H1 (cell line): ENCODE measurements around the gene CPM. TPM values are rescaled to one million over a fixed set of nuclear protein-coding genes. Genes with fewer than 3 reads are reported as not detected.

Source experiments
- CTBP2 ChIP-seq: IDR thresholded peaks from 2 replicates; pipeline ENCODE4 v1.7.0; 2011; ENCODE audit warnings: borderline replicate concordance, mild to moderate bottlenecking, moderate library complexity, mixed read lengths, low read length; ENCODE audit not compliant: insufficient read depth, insufficient read length
- NANOG ChIP-seq: IDR thresholded peaks from 2 replicates; pipeline ENCODE4 v1.6.1; 2011; ENCODE audit warnings: low read length, low read depth, mild to moderate bottlenecking, inconsistent platforms; ENCODE audit not compliant: insufficient read depth, poor library complexity, severe bottlenecking
- PHF8 ChIP-seq: fragments of 200-600 bp; sonication (generic); conservative IDR thresholded peaks from 2 replicates; pipeline ENCODE4 v1.7.1; 2012; ENCODE audit warnings: low read depth, mild to moderate bottlenecking, inconsistent platforms, low read length, moderate library complexity
- RNF2 ChIP-seq: fragments of 200-900, 300-1000 bp; sonication (generic); IDR thresholded peaks from 2 replicates; pipeline ENCODE4 v1.7.1; 2016; ENCODE audit warnings: borderline replicate concordance, low read depth, mild to moderate bottlenecking, antibody characterized with exemption, low read length; ENCODE audit not compliant: poor library complexity, severe bottlenecking; ENCODE audit errors: missing control alignments
- SRF ChIP-seq: IDR thresholded peaks from 2 replicates; pipeline ENCODE4 v1.6.1; 2011; ENCODE audit warnings: mild to moderate bottlenecking, low read depth, low read length, moderate library complexity
- polyA plus RNA-seq, 7 experiments: library from polyadenylated mRNA; depleted of rRNA in 3 of 7; stranded (reverse) in 5 of 7; unstranded in 2 of 7; fragments of >200 nt in 5 of 7; fragments of 200-250 nt in 2 of 7; gene quantifications; 1 replicate in 5 of 7; 2 replicates in 1 of 7; 4 replicates in 1 of 7; pipeline versions ENCODE4 v1.2.1 to v1.2.3, GENCODE V29; 2011 to 2013; ENCODE audit warnings: missing spikeins in 2 of 7, mixed read lengths in 2 of 7
- total RNA-seq: library from RNA; stranded (reverse); fragmentation: NEBNext Ultra II Directional; extraction: Animal tissue kit (Norgen Biotek cat#: 25700); gene quantifications from 2 replicates; pipeline ENCODE4 v1.2.1, GENCODE V29; 2021
- TF ChIP-seq, protein P1 (sequence below): fragments of 300-600 bp; sonication (generic); IDR thresholded peaks from 2 replicates; pipeline ENCODE4 v1.7.1; 2012; ENCODE audit warnings: low read length, moderate library complexity, mild to moderate bottlenecking, inconsistent platforms; ENCODE audit not compliant: insufficient replicate concordance
- TF ChIP-seq, protein P2 (sequence below): IDR thresholded peaks from 2 replicates; pipeline ENCODE4 v1.6.1; 2012; ENCODE audit warnings: inconsistent platforms

The CPM gene
- total and polyA plus RNA-seq, 2 of the 8 experiments (the other 6 are each of a cell fraction or from before 2014, with no cell fraction given), result 0.33 to 3.1 TPM

DNA sequence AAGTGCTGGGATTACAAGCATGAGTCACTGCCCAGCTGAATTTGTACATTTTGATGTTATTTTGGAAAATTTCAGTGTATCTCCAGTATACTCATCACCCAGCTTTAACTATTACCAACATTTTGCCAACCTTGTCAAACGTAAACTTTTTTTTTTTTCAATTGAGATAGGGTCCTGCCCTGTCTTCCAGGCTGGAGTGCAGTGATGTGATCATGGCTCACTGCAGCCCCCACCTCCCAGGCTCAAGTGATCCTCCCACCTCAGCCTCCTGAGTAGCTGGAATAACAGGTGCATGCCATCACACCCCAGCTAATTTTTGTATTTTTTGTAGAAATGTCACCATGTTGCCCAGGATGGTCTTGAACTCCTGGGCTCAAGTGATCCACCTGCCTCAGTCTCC is 95.8 kb downstream of the CPM start (continued):
- TF ChIP-seq, protein P1, sequence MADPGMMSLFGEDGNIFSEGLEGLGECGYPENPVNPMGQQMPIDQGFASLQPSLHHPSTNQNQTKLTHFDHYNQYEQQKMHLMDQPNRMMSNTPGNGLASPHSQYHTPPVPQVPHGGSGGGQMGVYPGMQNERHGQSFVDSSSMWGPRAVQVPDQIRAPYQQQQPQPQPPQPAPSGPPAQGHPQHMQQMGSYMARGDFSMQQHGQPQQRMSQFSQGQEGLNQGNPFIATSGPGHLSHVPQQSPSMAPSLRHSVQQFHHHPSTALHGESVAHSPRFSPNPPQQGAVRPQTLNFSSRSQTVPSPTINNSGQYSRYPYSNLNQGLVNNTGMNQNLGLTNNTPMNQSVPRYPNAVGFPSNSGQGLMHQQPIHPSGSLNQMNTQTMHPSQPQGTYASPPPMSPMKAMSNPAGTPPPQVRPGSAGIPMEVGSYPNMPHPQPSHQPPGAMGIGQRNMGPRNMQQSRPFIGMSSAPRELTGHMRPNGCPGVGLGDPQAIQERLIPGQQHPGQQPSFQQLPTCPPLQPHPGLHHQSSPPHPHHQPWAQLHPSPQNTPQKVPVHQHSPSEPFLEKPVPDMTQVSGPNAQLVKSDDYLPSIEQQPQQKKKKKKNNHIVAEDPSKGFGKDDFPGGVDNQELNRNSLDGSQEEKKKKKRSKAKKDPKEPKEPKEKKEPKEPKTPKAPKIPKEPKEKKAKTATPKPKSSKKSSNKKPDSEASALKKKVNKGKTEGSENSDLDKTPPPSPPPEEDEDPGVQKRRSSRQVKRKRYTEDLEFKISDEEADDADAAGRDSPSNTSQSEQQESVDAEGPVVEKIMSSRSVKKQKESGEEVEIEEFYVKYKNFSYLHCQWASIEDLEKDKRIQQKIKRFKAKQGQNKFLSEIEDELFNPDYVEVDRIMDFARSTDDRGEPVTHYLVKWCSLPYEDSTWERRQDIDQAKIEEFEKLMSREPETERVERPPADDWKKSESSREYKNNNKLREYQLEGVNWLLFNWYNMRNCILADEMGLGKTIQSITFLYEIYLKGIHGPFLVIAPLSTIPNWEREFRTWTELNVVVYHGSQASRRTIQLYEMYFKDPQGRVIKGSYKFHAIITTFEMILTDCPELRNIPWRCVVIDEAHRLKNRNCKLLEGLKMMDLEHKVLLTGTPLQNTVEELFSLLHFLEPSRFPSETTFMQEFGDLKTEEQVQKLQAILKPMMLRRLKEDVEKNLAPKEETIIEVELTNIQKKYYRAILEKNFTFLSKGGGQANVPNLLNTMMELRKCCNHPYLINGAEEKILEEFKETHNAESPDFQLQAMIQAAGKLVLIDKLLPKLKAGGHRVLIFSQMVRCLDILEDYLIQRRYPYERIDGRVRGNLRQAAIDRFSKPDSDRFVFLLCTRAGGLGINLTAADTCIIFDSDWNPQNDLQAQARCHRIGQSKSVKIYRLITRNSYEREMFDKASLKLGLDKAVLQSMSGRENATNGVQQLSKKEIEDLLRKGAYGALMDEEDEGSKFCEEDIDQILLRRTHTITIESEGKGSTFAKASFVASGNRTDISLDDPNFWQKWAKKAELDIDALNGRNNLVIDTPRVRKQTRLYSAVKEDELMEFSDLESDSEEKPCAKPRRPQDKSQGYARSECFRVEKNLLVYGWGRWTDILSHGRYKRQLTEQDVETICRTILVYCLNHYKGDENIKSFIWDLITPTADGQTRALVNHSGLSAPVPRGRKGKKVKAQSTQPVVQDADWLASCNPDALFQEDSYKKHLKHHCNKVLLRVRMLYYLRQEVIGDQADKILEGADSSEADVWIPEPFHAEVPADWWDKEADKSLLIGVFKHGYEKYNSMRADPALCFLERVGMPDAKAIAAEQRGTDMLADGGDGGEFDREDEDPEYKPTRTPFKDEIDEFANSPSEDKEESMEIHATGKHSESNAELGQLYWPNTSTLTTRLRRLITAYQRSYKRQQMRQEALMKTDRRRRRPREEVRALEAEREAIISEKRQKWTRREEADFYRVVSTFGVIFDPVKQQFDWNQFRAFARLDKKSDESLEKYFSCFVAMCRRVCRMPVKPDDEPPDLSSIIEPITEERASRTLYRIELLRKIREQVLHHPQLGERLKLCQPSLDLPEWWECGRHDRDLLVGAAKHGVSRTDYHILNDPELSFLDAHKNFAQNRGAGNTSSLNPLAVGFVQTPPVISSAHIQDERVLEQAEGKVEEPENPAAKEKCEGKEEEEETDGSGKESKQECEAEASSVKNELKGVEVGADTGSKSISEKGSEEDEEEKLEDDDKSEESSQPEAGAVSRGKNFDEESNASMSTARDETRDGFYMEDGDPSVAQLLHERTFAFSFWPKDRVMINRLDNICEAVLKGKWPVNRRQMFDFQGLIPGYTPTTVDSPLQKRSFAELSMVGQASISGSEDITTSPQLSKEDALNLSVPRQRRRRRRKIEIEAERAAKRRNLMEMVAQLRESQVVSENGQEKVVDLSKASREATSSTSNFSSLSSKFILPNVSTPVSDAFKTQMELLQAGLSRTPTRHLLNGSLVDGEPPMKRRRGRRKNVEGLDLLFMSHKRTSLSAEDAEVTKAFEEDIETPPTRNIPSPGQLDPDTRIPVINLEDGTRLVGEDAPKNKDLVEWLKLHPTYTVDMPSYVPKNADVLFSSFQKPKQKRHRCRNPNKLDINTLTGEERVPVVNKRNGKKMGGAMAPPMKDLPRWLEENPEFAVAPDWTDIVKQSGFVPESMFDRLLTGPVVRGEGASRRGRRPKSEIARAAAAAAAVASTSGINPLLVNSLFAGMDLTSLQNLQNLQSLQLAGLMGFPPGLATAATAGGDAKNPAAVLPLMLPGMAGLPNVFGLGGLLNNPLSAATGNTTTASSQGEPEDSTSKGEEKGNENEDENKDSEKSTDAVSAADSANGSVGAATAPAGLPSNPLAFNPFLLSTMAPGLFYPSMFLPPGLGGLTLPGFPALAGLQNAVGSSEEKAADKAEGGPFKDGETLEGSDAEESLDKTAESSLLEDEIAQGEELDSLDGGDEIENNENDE, result no peak
- TF ChIP-seq CTBP2 (no peak), RNF2 (no peak), SRF (no peak), PHF8 (no peak), NANOG (no peak)
- TF ChIP-seq, protein P2, sequence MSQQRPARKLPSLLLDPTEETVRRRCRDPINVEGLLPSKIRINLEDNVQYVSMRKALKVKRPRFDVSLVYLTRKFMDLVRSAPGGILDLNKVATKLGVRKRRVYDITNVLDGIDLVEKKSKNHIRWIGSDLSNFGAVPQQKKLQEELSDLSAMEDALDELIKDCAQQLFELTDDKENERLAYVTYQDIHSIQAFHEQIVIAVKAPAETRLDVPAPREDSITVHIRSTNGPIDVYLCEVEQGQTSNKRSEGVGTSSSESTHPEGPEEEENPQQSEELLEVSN, result no peak
